Measurements from ENCODE around the gene TGDS. TPM values are rescaled to one million over a fixed set of nuclear protein-coding genes. Genes with fewer than 3 reads are reported as not detected.

TGDS gene
- total and polyA plus RNA-seq, 2 of the 8 experiments (the other 6 are each of a cell fraction or from before 2014, with no cell fraction given) = 11.6 to 11.8 TPM

DNA sequence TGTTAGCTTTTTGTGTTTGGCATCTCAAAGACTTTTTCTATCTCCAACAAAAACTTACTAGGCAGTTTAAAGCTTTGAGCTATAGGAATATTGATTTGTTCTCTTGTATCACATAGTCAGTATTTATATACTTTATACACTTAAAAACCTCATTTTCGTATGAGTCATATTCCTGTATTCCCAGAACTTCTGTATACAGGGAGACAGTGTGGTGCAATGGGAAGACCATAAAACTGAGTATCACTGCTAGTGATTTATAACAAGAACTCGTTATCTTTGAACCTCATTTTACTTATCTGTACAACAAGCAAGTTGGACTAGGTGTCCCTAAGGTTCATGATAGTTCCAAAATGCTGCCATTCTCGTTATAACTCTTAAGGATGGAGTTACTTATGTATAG lies 12.0 kb upstream of the TGDS start (continued):
- TF ChIP-seq KDM1A (IDR thresholded peaks at IDR 0.05; ENCODE audit: borderline replicate concordance, low read length) (no peak), NRF1 (IDR thresholded peaks at IDR 0.05; ENCODE audit: low read depth, low read length) (no peak), SUZ12 (IDR thresholded peaks at IDR 0.05; ENCODE audit: low read length) (no peak), RXRA (IDR thresholded peaks at IDR 0.05; ENCODE audit: insufficient read depth, low read depth, low read length) (no peak), EP300 (IDR thresholded peaks at IDR 0.05; ENCODE audit: borderline replicate concordance in 1 of 2, low read depth in 2 of 2, low read length in 2 of 2) (no peak)

All from H1 (cell line).